GM18909 (cell line): ENCODE measurements around the gene WWC1.
A peak's percentile ranks its signal among the peaks of the same experiment; 100 is the strongest.

Experiments used
- ATAC-seq: cut with Tn5 transposase; IDR thresholded peaks from one replicate; pipeline ENCODE4 v1.9.1; 2021; ENCODE audit warnings: mild to moderate bottlenecking; ENCODE audit not compliant: unreplicated experiment, poor library complexity

WWC1 gene

DNA sequence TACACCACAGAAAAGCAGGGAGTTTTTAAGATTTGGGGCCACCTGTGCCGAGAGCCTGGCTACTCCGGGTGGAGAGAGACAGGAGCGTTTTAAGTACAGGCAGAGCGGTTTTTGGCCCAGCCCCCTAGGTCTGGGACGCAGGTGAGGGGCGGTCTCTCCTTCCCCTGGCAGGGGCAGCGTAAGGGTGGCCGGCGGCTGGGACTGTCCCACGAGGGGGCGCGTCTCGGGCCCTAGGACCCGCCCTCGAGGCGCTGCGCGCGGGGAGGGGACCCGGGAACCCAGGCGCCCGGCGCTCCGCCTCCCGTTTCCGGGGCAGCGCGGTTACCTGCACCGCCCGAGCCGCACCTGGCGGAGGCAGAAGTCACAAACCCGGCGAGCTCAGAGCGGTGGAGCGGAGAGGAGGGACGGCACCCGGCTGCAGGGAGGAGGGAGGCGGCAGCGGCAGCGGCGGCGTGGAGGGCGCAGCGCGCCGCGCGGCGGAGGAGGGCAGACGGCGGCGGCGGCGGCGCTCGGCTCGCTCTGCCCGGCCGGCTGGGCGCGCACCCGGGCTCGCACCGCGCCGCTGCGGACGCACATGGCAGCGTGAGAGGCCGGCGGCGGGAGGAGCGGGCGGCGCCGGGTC is at the start of gene WWC1:
TSS of gene WWC1 (plus strand) at position 304 of the 622 bp plus-strand sequence. CDS start 508 bp downstream, outside the sequence.
- peak; percentile 81 for ATAC-seq

DNA sequence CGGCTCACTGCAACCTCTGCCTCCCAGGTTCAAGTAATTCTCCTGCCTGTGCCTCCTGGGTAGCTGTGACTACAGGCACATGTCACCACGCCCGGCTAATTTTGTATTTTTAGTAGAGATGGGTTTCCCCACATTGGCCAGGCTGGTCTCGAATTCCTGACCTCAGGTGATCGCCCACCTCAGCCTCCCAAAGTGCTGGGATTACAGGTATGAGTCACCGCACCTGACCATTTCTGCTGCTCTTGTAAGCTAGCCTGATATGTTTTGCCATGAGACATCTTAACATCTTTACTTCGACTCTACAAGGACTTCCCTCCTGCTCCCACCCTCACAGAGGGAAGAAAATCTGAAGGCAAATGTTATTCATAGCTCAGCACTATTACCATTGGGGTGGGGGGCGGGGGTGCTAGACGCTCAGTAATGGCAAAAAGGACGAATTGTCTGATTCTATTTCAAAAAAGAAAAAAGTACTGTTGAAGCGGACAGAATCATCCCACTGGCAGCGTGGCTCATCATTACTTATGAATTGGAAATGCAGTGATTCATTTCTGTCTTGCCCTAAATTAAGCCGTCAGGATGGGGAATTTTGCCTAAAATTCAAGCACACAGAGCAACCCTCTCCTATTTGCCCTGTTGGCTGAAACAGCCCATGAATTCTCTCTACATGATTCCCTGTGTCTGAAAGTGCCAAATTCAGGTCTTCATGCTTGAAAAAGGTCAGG is 46.4 kb upstream of the WWC1 start:
- no peak for ATAC-seq

DNA sequence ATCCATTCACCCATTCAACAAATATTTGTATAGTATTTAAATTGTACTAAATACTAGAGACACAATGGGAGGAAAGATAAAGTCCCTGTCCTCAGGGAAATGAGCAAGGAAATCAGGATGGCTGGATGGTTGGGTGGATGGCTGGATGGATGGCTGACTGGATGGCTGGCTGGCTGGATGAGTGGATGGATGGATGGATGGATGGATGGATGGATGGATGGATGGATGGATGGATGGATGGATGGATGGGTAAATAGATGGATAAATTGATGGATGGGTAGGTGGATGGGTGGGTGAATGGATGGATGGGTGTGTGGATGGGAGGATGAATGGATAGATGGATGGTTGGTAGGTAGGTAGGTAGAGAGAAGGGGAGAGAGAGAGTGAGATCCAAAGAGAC is 41.5 kb upstream of the WWC1 start:
- no peak for ATAC-seq

DNA sequence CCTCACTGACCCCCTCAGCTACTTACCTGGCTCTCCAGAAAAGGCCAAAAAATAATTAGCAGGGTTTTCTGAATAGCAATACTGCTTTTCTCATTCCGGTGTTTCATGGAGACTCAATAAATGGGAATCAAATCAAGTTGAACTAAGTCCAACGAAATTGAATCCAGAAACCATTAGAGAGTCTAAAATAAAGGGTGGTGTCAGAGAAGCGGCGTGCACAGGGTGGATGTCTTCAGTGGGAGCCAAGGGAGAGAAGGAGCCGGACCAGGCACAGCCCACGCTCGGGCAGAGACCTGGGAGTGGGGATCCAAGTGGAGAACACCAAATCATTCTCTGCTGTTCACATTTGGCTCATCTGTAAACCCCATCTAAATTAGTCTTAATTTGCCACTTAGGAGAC is 40.2 kb upstream of the WWC1 start:
- no peak for ATAC-seq

DNA sequence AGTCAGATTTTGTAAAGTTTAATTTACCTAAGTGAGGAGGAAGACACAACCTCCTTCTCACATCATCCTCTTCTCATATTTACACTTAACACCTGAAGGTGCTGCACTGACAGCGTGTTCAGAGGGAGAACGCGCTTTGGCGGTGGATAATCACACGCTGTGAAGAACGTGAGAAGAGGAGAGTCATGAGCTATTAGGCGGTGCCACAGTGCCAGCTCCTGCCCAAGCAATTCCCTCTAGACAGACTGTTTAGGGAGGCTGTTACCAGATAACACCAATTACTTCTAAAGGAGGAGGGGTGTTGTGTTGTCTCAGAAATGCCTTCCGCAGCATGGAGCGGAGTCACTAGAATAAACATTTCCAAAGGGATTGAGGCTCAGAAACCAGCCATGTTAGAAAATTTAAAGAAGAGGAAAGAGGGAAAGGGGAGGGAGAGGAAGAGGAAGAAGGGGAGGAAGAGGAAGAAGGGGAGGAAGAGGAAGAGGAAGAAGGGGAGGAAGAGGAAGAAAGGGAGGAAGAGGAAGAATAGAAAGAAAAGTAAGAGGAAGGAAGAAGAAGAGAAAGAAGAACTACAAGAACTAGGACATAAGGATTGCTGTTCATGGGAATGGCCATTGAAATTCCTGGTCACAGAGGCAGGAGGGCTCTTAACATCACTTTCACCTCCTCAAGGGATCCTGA is 37.3 kb upstream of the WWC1 start:
- no peak for ATAC-seq

DNA sequence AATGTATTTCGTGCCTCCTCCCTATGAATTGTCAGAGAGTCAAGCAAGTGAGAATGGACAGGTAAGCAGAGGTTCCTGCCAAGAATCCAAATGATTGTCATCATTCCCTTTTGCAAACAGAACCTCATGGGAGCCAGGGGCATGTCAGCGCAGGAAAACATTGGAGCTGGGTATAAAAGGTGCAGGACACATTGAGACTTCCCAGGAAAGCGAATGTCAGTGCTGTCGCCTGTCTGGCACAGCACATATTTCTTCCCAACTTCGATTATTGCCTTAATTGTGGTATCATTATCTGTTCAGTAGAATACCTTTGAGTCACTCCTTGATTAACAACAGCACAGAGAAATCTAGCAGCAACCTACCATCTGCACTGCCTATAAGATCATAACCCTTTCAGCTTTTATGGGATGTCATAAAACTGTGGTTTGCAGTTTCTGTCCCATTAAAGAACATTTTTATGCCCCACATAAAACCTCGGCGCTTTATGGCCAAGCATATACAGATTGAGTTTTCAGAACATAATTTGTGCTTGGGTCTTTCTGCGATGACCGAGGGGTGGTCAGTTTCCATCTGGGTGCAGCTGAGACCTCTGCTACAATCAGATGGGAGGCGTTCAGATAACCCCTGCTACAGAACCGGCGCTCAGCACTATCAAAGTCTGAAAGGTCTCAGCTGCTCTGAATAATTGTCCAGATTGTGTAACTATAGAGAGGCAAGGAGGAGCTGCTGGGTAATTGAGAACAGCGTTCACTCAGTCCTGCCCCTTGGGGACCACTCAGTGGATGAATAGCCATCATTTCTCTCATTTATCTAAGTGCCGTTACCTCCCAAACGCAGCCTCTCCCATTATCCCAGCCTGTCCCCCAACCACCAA is 30.9 kb upstream of the WWC1 start:
- ATAC-seq = no peak

DNA sequence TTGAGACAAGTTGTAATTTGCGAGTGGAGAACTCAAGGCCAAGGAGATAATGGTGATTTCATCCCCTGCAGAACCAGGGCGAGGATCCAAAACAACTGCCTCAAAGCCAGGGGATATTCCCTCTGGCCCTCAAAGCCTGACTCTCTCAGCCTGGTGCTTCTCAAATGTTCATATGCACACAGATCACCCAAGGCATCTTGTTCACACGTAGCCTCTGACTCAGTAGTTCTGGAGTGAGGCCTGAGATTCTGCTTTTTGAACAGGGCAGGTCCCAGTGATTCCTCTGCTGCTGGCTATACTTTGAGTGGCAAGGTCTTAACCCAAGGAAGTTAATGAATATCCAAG is 30.2 kb upstream of the WWC1 start:
- ATAC-seq = no peak

DNA sequence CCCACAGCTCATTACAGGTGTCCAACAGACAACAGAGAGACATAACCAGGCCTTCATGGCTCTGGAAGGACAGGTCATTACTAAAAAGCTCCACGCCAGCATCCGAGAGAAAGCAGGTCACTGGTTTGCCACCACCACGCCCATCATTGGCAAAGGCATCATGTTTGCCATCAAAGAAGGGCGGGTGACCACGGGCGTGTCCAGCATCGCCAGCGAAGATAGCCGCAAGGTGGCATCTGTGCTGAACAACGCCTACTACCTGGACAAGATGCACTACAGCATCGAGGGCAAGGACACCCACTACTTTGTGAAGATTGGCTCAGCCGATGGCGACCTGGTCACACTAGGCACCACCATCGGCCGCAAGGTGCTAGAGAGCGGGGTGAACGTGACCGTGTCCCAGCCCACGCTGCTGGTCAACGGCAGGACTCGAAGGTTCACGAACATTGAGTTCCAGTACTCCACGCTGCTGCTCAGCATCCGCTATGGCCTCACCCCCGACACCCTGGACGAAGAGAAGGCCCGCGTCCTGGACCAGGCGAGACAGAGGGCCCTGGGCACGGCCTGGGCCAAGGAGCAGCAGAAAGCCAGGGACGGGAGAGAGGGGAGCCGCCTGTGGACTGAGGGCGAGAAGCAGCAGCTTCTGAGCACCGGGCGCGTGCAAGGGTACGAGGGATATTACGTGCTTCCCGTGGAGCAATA is 29.3 kb upstream of the WWC1 start:
- ATAC-seq = no peak

DNA sequence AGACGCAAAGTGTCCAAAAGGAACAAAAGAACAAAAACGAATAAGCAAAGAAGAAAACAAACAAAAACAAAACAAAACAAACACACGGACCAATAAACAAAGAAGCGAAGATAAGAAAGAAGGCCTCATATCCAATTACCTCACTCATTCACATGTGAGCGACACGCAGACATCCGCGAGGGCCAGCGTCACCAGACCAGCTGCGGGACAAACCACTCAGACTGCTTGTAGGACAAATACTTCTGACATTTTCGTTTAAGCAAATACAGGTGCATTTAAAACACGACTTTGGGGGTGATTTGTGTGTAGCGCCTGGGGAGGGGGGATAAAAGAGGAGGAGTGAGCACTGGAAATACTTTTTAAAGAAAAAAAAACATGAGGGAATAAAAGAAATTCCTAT is 28.3 kb upstream of the WWC1 start:
- no peak for ATAC-seq

DNA sequence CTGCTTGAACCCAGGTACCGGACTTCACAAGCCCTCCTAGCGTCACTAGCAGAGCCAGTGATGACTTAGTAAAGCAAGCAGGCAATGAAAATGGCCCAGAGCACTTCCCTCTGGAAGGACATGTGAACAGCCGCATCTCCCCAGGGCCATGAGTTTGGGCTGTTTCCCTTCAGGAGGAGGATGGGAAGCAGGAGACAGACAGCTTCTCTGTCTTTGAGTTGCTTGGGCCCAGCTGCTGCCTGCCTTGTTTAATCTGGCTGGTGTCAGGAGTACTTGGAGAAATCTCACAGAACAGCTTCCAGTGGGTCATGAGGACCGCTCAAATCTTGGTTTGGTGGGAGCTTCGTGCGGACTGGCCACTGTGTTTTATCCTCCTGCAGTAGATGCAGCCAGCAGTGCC is 25.4 kb upstream of the WWC1 start:
- ATAC-seq = no peak

DNA sequence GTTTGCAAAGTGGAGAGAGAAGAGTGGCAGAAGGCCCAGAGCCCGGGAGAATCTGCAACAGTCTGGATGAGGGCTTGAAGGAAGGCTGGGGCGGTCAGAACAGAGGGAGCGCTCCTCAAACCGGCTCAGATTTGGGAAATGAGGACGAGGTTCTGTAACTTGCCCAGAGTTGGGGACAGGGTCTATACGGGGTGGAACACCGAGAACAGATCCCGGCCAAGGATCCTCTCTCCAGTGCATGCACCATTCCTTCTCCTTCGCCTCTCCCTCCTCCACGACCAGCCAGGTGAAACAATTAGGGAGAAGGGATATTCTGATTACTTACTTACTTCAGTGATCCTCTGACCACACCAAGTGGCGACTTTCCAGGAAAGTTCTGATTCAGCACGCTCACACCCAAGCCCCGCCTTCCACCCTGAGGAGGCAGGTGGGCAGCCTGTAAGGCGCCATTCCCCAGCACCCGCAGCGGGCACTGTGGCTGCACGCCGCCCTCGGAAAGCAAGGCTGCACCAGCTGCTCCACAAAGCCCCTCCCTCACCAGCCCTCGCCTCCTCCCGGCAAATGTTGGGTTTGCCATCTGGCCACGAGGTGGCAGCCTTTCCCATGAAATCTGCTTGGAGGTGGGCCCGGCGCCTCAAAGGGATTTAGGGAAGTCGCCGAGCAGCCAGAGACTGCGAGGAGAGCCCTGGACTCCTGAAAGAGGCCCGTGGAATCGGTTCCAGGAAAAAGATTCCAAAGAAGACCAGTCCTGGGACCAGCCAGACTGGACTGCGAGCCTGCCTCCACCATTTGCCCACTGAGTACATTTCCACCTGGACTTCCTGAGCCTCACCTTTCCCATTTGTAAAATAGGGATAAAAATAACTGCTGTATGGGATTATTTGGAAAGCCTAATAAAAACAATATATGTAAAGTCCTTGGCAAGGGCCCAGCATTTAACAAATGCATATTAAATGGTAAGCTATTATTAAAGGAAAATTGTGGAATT is 22.2 kb upstream of the WWC1 start:
- peak; percentile 91 for ATAC-seq

DNA sequence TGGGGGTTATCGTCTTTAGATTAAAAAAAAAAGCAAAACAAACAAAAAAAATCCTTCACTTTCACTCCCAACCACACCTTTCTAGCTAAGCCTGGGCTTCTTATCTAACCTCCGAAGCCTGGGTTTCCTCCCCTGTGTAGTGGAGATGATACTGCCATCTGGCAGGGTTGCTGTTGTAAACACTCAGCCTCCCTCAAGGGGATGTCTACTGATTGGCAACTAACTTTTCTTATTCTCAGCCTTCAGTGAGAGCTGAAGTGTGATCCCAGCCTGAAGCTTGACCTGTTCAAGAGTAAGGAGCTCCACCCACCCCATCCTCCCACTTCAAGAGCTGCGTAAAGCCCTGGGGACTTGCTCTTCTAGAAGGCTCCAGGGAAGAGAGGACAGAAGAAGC is 21.5 kb upstream of the WWC1 start:
- ATAC-seq = no peak

DNA sequence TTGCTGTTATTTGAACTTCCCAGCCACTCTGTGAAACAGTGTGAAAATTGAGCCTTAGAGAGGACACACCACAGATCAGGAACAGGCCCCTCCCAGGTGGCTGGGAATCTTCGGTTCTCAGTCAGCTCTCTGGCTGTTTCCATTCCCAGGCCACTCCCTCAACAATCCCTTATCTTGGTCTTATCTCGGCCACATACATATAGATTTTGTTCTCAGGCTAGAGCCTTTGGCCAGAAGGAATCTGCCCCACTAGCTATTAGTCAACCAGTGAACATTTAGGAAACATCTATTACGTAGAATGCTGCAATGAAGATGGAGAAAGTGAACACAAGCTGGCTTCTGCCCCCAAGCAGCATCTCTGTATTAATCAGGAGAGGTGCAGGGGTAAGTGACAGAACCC is 21.0 kb upstream of the WWC1 start:
- ATAC-seq = no peak

DNA sequence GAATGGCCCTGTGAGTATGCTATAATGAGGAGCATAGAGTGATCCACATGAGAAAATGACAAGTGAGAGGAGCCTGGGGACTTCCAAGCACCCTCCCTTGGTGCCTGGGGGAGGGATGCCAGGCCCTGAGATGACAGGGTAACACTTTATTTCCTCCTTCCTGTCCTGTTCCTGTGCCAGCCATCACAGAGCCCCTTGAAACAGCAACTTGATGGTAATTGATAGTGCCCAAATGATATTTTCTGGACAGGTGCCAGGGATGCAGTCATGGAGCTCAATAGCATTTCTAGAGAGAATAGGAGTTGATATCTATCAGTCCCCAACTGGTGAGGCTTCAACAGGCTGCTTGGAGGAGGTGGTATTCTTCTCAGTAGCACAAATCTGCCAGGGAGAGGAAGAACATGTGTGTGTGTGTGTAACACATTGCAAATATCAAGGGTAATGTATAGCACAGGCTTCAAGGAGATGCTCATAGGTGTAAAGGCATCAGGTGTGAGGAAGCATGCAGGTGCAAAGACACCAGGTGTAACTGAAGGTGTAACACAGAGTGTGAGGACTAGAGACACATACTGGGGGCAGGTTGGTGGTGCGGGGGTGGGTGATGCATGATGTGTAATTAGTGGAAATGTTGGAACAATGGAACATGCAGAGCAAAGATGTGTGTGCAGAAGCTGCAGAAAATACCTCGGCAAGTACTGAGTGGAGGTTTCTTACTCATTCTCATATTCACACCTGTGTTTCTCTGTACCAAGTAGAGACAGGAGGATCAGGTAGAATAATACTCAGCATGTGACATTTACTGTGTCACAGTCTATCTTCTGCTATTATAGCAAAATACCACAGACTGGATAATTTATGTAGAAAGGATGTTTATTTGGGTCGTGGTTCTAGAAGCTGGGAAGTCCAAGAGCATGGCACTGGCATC is 18.1 kb upstream of the WWC1 start:
- no peak for ATAC-seq

DNA sequence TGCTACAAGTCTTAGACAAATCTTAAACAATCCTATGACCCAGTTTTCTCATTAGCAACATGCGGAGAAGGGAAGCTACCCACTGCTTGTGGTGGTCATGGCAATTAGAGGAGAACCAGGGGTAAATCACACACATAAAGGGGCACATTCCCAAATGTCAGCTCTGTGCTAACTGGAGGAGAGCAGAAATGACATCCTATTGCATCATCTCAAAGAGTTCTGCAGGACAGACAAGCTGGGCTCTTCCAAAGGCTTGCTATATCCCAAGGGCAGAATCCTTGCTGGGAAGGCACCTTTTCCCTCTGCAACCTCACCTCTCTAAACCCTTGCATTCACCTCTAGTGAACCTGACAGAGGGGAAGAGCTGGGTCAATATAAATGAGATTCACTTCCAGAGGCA is 17.0 kb upstream of the WWC1 start:
- ATAC-seq = no peak

DNA sequence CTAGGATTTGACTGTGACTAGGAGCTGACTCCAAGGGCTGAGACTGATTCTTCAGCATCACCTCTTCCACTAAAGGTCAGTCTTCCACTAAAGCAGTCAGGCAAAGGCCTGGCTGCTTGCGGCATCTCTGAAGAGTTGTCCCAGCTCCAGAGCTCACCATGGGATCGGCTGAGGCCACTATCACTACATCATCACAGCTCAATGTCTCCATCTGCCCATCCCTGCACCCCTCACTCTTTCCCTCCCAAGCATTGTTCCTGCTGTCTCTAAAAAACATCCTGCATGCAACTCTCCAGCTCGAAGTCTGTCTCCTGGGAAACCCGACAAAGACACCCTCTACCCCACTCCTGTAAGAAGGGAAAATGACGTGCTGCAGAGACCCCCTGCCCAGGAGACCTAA is 15.5 kb upstream of the WWC1 start:
- no peak for ATAC-seq

DNA sequence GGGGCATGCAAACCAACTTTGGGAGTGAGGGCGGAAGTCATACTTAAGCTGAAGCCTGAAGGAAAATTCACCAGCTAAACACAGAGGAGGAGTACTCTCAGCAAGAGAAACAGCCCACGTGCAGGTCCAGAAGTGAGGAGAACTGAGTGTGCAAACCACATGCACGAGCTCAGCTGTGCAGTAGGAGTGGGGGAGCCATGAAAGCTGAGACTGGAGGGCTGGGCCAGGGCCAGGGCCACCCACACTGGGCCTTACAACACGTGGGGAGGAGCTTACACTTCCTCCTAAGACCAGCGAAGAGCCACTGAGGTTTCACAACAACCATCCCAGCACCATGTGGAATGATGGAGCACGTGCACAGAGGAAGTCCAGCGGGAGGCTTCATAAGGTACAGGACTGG is 9.3 kb upstream of the WWC1 start:
- ATAC-seq = no peak

DNA sequence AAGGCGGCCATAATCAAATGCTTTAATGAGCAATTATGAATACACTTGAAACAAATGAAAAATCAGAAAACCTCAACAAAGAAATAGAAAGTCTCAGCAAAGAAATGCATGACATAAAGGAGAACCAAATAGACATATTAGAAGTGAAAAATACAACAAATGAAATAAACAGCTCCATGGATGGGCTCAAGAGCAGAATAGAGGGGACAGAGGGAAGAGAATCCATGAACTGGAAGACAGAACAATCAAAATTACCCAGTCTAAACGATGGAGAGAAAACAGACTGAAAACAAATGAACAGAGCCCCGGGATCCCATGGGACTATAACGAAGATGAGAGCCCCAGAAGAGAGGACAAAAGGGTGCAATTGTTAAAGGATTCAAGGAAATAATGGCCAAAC is 6.6 kb upstream of the WWC1 start:
- no peak for ATAC-seq
